Measurements from ENCODE around the gene ZMIZ2. TPM values are rescaled to one million over a fixed set of nuclear protein-coding genes. Genes with fewer than 3 reads are reported as not detected.

Gene ZMIZ2
- total RNA-seq, 1 experiment from 2014 or later, result 91.3 TPM

DNA sequence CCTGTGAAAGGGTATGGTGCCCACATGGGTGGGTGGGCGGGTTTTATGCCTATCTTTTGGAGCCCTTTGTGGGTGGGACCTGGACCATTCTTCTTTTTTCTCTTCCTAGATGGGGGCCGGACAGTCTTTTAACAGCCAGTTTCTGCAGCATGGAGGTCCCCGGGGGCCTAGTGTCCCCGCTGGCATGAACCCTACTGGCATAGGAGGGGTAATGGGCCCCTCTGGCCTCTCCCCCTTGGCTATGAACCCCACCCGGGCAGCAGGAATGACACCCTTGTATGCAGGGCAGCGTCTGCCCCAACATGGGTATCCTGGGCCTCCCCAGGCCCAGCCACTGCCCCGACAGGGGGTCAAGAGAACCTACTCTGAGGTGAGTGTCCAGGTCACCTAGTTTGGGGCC, 9.1 kb downstream of the ZMIZ2 start:
- Histone ChIP-seq H3K4me2 (ENCODE audit: low read length) (no peak overlapping the region), H4K20me1 (ENCODE audit: insufficient read depth) (no peaks in the 10 kb centered on the region), H2AFZ (ENCODE audit: low read depth, low read length, poor library complexity, severe bottlenecking) (no peak overlapping the region), H3K4me3 (replicated peaks in 1 of 2; ENCODE audit: low read depth in 1 of 2, low read length in 2 of 2) (no peak overlapping the region), H3K79me2 (ENCODE audit: insufficient read depth, low read length) (peaks cover 28% of the 10 kb centered on the region), H3K9ac (ENCODE audit: low read length) (no peak overlapping the region), H3K4me1 (ENCODE audit: control insufficient read depth in 1 of 2, insufficient read depth in 2 of 2, low read length in 2 of 2) (peaks cover 12 to 28% of the 10 kb centered on the region in 2 experiments), H3K27ac (ENCODE audit: low read depth, low read length) (no peak overlapping the region), H3K9me3 (ENCODE audit: control insufficient read depth in 1 of 2, insufficient read depth in 1 of 2, low read depth in 1 of 2, low read length in 2 of 2) (no peaks in the 10 kb centered on the region), H3K9me2 (ENCODE audit: insufficient read depth) (no peaks in the 10 kb centered on the region), H3K27me3 (ENCODE audit: insufficient read depth, low read length) (no peaks in the 10 kb centered on the region), H3K36me3 (ENCODE audit: control insufficient read depth in 1 of 2, insufficient read depth in 2 of 2, low read length in 2 of 2) (peaks cover 3 to 10% of the 10 kb centered on the region in 2 experiments; a peak in 3 of 4 replicates)
- RAD21 ChIA-PET (ENCODE audit: low non-redundant PET in 1 of 2, low total read pairs in 2 of 2, uncharacterized antibody in 2 of 2, unreplicated experiment in 2 of 2), result no interaction called here
- DNase-seq (ENCODE audit: low read depth, low spot score) (no peak), ATAC-seq (no peak)
- CTCF ChIA-PET, result no interaction called here
- POLR2A ChIA-PET, result no interaction called here
- TF ChIP-seq EZH2 (IDR thresholded peaks at IDR 0.05), result no peak
- no peak for TF ChIP-seq EZH2phosphoT487 (IDR thresholded peaks at IDR 0.05; ENCODE audit: borderline replicate concordance)
- TF ChIP-seq JUND (IDR thresholded peaks at IDR 0.05), result no peak
- no peak for TF ChIP-seq SRF (IDR thresholded peaks at IDR 0.05; ENCODE audit: low read depth)
- intact Hi-C loops (cut with micrococcal nuclease), result no loop called here
- BruUV-seq (replicated peaks), result no TSS peak

DNA sequence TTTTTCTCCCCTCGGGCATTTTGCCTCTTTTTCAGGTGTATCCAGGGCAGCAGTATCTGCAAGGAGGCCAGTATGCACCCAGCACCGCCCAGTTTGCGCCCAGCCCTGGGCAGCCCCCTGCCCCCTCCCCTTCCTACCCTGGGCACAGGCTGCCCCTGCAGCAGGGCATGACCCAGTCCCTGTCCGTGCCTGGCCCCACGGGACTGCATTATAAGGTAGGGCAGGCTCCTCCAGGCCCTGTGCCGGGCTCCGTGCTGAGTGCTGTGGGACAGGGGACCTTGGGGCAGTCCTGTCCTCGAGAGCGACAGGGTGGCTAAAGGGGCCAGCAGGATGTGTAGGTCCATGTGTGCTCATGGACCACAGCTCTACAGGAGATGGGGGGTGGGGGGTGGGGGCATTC, 10.6 kb downstream of the ZMIZ2 start:
- no peak overlapping the region for H3K4me3 ChIP-seq (replicated peaks in 1 of 2; ENCODE audit: low read depth in 1 of 2, low read length in 2 of 2)
- H3K9me3 ChIP-seq (ENCODE audit: control insufficient read depth in 1 of 2, insufficient read depth in 1 of 2, low read depth in 1 of 2, low read length in 2 of 2), result no peaks in the 10 kb centered on the region
- TF ChIP-seq EGR1 (IDR thresholded peaks at IDR 0.05; ENCODE audit: low read depth), result no peak
- no peak for TF ChIP-seq ZFX (IDR thresholded peaks at IDR 0.05)
- no peak for TF ChIP-seq CBX3 (IDR thresholded peaks at IDR 0.05; ENCODE audit: low read depth)
- no peak for TF ChIP-seq POLR2A (IDR thresholded peaks at IDR 0.05; ENCODE audit: borderline replicate concordance, extremely low read depth, insufficient read depth, insufficient read length)
- no peak for TF ChIP-seq EZH2phosphoT487 (IDR thresholded peaks at IDR 0.05; ENCODE audit: borderline replicate concordance)
- TF ChIP-seq, protein P1, sequence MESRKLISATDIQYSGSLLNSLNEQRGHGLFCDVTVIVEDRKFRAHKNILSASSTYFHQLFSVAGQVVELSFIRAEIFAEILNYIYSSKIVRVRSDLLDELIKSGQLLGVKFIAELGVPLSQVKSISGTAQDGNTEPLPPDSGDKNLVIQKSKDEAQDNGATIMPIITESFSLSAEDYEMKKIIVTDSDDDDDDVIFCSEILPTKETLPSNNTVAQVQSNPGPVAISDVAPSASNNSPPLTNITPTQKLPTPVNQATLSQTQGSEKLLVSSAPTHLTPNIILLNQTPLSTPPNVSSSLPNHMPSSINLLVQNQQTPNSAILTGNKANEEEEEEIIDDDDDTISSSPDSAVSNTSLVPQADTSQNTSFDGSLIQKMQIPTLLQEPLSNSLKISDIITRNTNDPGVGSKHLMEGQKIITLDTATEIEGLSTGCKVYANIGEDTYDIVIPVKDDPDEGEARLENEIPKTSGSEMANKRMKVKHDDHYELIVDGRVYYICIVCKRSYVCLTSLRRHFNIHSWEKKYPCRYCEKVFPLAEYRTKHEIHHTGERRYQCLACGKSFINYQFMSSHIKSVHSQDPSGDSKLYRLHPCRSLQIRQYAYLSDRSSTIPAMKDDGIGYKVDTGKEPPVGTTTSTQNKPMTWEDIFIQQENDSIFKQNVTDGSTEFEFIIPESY (IDR thresholded peaks at IDR 0.05; ENCODE audit: extremely low read depth, insufficient replicate concordance, low read length), result no peak
- TF ChIP-seq SRF (IDR thresholded peaks at IDR 0.05; ENCODE audit: low read depth), result no peak
- TF ChIP-seq CEBPB (IDR thresholded peaks at IDR 0.05; ENCODE audit: low read depth), result no peak
- no peak for TF ChIP-seq SP1 (IDR thresholded peaks at IDR 0.05; ENCODE audit: low read depth)
- no TSS peak for BruUV-seq (replicated peaks)
- H3K27ac ChIP-seq (ENCODE audit: low read depth, low read length), result no peak overlapping the region
- no peak overlapping the region for H3K9ac ChIP-seq (ENCODE audit: low read length)
- H2AFZ ChIP-seq (ENCODE audit: low read depth, low read length, poor library complexity, severe bottlenecking), result no peak overlapping the region
- peaks cover 15% of the 10 kb centered on the region; the same call in 1 of the 2 replicates for H3K79me2 ChIP-seq (ENCODE audit: insufficient read depth, low read length)
- no peaks in the 10 kb centered on the region for H3K9me2 ChIP-seq (ENCODE audit: insufficient read depth)
- H3K4me2 ChIP-seq (ENCODE audit: low read length), result no peak overlapping the region
- ATAC-seq, result no peak
- intact Hi-C loops (cut with micrococcal nuclease), result no loop called here
- H3K36me3 ChIP-seq (ENCODE audit: control insufficient read depth in 1 of 2, insufficient read depth in 2 of 2, low read length in 2 of 2), result peaks cover 14 to 20% of the 10 kb centered on the region in 2 experiments; a peak in 3 of 4 replicates
- H3K4me1 ChIP-seq (ENCODE audit: control insufficient read depth in 1 of 2, insufficient read depth in 2 of 2, low read length in 2 of 2), result peaks cover 12 to 24% of the 10 kb centered on the region in 2 experiments
- ChIA-PET POLR2A (no interaction called here), CTCF (no interaction called here), RAD21 (ENCODE audit: low non-redundant PET in 1 of 2, low total read pairs in 2 of 2, uncharacterized antibody in 2 of 2, unreplicated experiment in 2 of 2) (no interaction called here)
- H4K20me1 ChIP-seq (ENCODE audit: insufficient read depth), result no peaks in the 10 kb centered on the region
- no peaks in the 10 kb centered on the region for H3K27me3 ChIP-seq (ENCODE audit: insufficient read depth, low read length)
- DNase-seq (ENCODE audit: low read depth, low spot score), result no peak

All from HCT116 (cell line).